GM10248 (cell line): ENCODE measurements around the gene EIF4EBP3.
A peak's percentile ranks its signal among the peaks of the same experiment; 100 is the strongest.

ENCODE experiments used
- CTCF ChIA-PET: fragments of 300-600 bp; sonication (Branson Sonifier 250); formaldehyde crosslinking; extraction: SDS; loops from one replicate; lab custom pipeline; 2021; ENCODE audit warnings: antibody characterized with exemption; lab: Yijun Ruan, JAX
- POLR2A ChIA-PET: fragments of 350-650 bp; sonication (Branson Sonifier 250); formaldehyde crosslinking; extraction: SDS; loops from one replicate; lab custom pipeline; 2020; ENCODE audit warnings: antibody characterized with exemption; lab: Yijun Ruan, JAX
- DNase-seq: peaks from one replicate; pipeline ENCODE4 v3.0.0; 2012; ENCODE audit errors: extremely low spot score
- TF ChIP-seq, protein P1 (sequence below): IDR thresholded peaks from 2 replicates; pipeline ENCODE4 v1.5.1; 2012; ENCODE audit warnings: mild to moderate bottlenecking, low read depth; ENCODE audit errors: extremely low read depth, missing control alignments, control extremely low read depth

The EIF4EBP3 gene

DNA sequence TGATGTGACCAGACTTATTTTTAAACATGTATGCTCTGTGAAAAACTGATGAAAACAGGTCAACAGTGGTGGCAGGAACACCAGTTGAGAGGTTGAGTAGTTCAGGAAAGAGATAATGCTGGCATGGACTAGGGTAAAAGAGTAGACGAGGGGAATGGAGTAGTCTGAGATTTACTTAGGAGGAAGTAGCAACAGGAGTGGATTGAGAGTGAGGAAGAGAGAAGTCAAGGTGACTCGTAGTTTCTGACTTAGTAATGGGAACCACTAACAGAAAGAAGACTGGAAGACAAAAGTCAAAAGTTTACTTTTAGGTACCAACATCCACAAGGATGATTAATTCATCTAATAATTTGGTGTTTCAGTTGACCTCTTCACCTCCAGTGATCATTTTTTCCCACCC lies 6.2 kb downstream of the EIF4EBP3 start:
- TF ChIP-seq, protein P1, sequence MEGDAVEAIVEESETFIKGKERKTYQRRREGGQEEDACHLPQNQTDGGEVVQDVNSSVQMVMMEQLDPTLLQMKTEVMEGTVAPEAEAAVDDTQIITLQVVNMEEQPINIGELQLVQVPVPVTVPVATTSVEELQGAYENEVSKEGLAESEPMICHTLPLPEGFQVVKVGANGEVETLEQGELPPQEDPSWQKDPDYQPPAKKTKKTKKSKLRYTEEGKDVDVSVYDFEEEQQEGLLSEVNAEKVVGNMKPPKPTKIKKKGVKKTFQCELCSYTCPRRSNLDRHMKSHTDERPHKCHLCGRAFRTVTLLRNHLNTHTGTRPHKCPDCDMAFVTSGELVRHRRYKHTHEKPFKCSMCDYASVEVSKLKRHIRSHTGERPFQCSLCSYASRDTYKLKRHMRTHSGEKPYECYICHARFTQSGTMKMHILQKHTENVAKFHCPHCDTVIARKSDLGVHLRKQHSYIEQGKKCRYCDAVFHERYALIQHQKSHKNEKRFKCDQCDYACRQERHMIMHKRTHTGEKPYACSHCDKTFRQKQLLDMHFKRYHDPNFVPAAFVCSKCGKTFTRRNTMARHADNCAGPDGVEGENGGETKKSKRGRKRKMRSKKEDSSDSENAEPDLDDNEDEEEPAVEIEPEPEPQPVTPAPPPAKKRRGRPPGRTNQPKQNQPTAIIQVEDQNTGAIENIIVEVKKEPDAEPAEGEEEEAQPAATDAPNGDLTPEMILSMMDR, result no peak
- CTCF ChIA-PET, result interaction anchor here (1.1 to 1.6 kb wide), 4 partner anchors 19 to 93 kb away, joined by 3 to 4 read pairs (median 3); no protein-coding TSS in a partner anchor
- DNase-seq, result no peak
- POLR2A ChIA-PET, result no interaction called here

- ChIA-PET POLR2A (no interaction called here), CTCF (interaction anchor here (1.4 kb wide), 1 partner anchor 191 kb away, joined by 3 read pairs; no protein-coding TSS in a partner anchor)
- TF ChIP-seq, protein P1, result no peak
- no peak for DNase-seq
These were observed 7.0 kb downstream of the EIF4EBP3 start for GRCh38 chr5:140554454-140554853.

- TF ChIP-seq, protein P1, result no peak
- CTCF ChIA-PET, result interaction anchor here (1.0 to 3.1 kb wide), 3 partner anchors 8 to 193 kb away, joined by 3 to 12 read pairs (median 4); partner anchors contain the start of gene EIF4EBP3
- DNase-seq, result no peak
These were observed 8.4 kb downstream of the EIF4EBP3 start for GRCh38 chr5:140555747-140556312.

GRCh38 chr5:140556438-140556837 lies 9.0 kb downstream of the EIF4EBP3 start:
- TF ChIP-seq, protein P1, result no peak
- POLR2A ChIA-PET, result interaction anchor here (1.0 kb wide), 1 partner anchor 91 kb away, joined by 3 read pairs; the partner anchor contains the start of genes IK and NDUFA2
- CTCF ChIA-PET, result interaction anchor here (1.0 to 3.1 kb wide), 3 partner anchors 9 to 79 kb away, joined by 4 to 12 read pairs (median 5); partner anchors contain the start of gene EIF4EBP3
- no peak for DNase-seq

More at GRCh38 chr5:140555747-140556312, 8.4 kb downstream of the EIF4EBP3 start:
- POLR2A ChIA-PET, result interaction anchor here (0.6 kb wide), 2 partner anchors 181 to 1006 kb away, joined by 3 to 8 read pairs; no protein-coding TSS in a partner anchor

DNA sequence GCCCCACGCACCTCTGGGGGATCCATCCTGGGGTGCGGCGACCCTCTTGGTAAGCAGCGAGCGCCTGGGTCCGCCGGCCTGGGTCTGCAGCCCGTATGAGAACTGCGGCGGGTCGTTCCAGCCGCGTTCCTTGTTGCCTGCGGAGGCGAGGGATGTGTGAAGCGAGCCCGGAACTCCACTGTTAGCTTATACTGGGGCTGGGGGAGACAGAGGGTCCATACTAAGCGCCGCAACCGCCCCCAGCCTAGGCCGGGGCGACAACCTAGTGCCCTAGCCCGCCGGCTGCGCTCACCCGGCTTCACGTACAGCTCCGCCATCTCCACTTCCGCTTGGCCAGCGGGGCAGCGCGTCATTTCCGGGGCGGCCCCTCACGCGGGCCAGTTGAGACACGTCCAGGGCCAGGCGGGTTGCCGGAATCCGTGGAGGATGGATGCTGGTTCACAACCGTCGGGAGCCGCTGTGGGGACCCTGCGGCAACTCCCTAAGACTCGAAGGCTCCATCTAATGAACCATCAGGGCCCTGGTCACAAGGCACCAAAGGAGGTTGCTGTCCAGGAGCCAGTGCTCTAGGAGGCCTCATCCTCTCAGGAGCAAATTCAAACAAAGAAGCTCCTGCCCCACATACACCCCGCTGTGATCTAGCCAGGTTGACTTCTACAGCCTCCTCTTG lies 9.8 kb downstream of the EIF4EBP3 start, which contains the start of gene SRA1:
TSS of gene SRA1 (minus strand) at position 338 of the 670 bp plus-strand sequence. CDS start at position 317, 21 bp downstream.
- ChIA-PET CTCF (interaction anchor here (0.8 to 3.1 kb wide), 4 partner anchors 9 to 193 kb away, joined by 3 to 12 read pairs (median 5); partner anchors contain the start of gene EIF4EBP3), POLR2A (interaction anchor here (1.0 to 2.6 kb wide), 3 partner anchors 10 to 118 kb away, joined by 3 to 22 read pairs (median 8); partner anchors contain the start of genes EIF4EBP3, IK and NDUFA2)
- DNase-seq, result peak; percentile 93
- TF ChIP-seq, protein P1, result no peak

- TF ChIP-seq, protein P1, result no peak
- POLR2A ChIA-PET, result interaction anchor here (1.0 to 2.6 kb wide), 2 partner anchors 11 to 117 kb away, joined by 8 to 22 read pairs; partner anchors contain the start of gene EIF4EBP3
- DNase-seq, result no peak
- CTCF ChIA-PET, result interaction anchor here (0.8 to 3.1 kb wide), 4 partner anchors 9 to 194 kb away, joined by 3 to 12 read pairs (median 5); partner anchors contain the start of gene EIF4EBP3
These were observed 10.5 kb downstream of the EIF4EBP3 start for GRCh38 chr5:140557965-140558364.
